HT-29 (cell line): Measurements from ENCODE around the gene ABCB6. TPM values are rescaled to one million over a fixed set of nuclear protein-coding genes. Genes with fewer than 3 reads are reported as not detected.

Experiments
- DNase-seq: peaks from one replicate; pipeline ENCODE4 v3.0.0-alpha.2; 2015; ENCODE audit warnings: low spot score
- total RNA-seq: library from RNA; depleted of rRNA; stranded (reverse); fragments of >200 nt; shearing (Covaris generic); gene quantifications from 2 replicates; pipeline ENCODE4 v1.2.3, GENCODE V29; 2014; rRNA removed

The ABCB6 gene
- total RNA-seq, 1 experiment from 2014 or later, result 33.6 TPM

DNA sequence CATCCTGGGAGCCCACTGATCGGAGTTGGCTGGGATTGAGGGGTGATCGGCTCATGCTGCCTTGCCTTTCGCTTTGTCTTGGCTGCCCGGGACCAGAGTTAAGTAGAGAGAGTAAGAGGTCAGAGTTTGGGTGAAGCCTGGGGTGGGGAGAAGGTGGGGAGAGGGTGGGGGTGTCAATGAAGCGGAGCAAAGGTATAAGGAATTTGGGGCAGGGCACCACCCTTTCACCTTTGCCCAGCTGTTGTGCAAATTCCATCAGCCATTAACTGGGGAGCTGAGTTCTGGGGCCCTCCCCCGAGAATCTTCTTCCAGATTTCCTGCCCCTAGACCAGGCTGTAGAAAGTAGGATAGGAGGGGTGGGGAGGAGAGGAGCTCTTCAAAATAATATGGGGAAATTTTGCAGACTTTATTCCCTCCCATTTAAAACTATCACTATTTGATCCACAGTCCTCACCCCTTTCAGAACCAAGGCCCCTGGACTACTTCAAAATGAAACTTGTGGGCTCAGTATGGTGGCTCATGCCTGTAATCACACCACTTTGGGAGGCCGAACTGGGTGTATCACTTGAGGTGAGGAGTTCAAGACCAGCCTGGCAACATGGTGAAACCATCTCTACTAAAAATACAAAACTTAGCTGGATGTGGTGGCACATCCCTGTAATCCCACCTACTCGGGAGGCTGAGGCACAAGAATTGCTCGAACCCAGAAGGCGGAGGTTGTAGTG, 48.7 kb downstream of the ABCB6 start, which contains the start of gene SLC23A3:
Gene SLC23A3 (minus strand): TSS at position 100 of the 725 bp plus-strand sequence. CDS start 45 bp downstream, at position 55.
- DNase-seq, result peak; percentile 57

GRCh38 chr2:219168932-219169331, 49.8 kb downstream of the ABCB6 start:
- no peak for DNase-seq

DNA sequence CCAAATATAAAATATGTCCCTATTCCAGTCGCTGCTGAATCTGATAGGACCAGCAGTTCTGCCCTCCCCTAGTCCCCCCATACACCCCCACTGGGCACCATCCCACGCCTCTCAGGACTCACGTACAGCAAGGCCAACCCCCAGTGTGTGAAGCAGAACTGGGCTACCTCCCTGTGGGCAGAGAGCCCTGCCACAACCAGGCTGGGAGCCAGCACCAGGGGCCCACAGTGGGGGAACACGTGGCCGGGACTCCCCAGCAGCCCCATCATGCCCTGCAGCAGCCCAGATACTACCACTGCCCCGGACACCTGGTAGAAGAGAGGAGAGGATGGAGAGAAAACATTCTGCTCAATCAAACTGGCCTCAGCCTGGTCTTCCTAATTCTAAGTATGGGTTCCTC, 50.2 kb downstream of the ABCB6 start:
- no peak for DNase-seq

GRCh38 chr2:219167997-219168396, 50.8 kb downstream of the ABCB6 start:
- DNase-seq, result no peak

DNA sequence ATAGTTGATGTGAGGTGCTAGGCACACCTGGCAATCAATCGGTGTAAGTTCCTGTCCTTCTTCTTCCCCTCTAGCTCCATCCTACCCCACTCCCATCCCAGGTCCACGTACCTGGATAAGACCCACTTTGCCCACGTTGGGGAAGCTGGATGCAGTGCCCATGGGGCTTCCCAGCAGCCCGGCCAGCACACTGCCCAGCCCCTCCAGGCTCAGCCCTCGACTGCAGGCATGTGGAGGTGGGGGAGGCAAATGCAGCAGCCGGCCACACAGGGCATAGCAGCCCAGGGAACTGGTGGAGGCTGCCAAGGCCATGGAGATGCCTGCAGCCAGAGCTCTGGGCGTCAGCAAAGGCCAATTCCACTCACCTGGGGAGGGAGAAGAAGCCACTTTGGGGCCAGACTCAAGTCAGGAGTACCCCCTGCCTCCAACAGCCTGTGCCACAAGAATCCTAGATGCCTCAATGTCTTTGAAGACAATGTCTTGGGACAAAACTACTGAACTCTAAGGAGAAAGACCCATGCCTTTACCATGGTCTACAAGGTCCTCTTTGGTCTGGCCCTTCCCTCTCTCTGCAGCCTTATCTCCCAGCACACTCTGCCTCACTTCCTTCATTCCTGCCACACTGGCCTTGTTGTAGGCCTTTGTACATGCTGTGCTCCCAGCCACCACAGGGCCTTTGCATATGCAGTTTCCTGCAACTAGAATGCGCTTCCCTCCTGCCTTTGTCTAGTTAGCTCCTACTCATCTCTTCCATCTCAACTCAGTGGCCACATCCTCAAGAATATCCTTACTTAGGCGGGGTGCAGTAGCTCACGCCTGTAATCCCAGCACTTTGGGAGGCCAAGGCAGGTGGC, 53.5 kb downstream of the ABCB6 start:
- DNase-seq, result no peak

- no peak for DNase-seq
Measured at GRCh38 chr2:219163156-219163555, 55.6 kb downstream of the ABCB6 start.

DNA sequence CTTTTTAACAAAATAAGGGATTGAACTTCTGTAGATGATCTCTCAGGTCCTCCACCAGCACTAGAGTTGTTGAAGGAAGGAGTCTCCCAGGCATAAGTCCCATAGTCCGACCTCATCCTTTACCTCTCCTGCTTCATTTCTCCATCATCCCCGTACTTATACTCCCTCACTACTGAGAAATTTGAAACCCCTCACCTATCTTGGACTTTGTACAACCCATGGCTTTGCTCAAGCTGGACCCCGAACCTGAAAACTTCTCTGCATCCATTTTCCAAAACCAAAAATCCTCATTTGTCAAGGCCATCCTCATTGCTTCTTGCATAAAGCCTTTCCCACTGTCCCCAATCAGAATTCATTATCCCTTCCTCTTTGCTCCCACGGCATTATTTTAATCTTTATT, 57.7 kb downstream of the ABCB6 start:
- no peak for DNase-seq

- peak; percentile 97 for DNase-seq
Measured at GRCh38 chr2:219160186-219161017, 58.4 kb downstream of the ABCB6 start, which contains the start of gene NHEJ1. Gene NHEJ1 (minus strand): TSS chr2:219160815. CDS start chr2:219158362, 2,453 bp downstream.

Other genes with a start within 250 kb of the ABCB6 start
- gene FEV, start 233.8 kb downstream of the ABCB6 start, total RNA-seq, result not detected in 2 replicates
- gene CRYBA2, start 225.5 kb downstream of the ABCB6 start, total RNA-seq, result not detected in 2 replicates
- gene CFAP65, start 177.4 kb downstream of the ABCB6 start, total RNA-seq, result not detected in 2 replicates
- gene IHH, start 158.0 kb downstream of the ABCB6 start, total RNA-seq, result 12.3 and 13.4 TPM in 2 replicates
- 24.7 and 25.9 TPM in 2 replicates for gene NHEJ1, start 58.1 kb downstream of the ABCB6 start, total RNA-seq
- gene SLC23A3, start 48.9 kb downstream of the ABCB6 start, total RNA-seq, result 5.9 and 9.9 TPM in 2 replicates
- gene CNPPD1, start 42.0 kb downstream of the ABCB6 start, total RNA-seq, result 49.8 and 53.0 TPM in 2 replicates
- 78.5 and 83.9 TPM in 2 replicates for gene RETREG2, start 40.7 kb downstream of the ABCB6 start, total RNA-seq
- gene ZFAND2B, start 12.2 kb downstream of the ABCB6 start, total RNA-seq, result 104 and 116 TPM in 2 replicates
- gene ATG9A, start 10.7 kb upstream of the ABCB6 start, total RNA-seq, result 93.7 and 107 TPM in 2 replicates
- gene ANKZF1, start 10.8 kb upstream of the ABCB6 start, total RNA-seq, result 41.0 and 43.4 TPM in 2 replicates
- 5.5 and 10.0 TPM in 2 replicates for gene GLB1L, start 26.5 kb upstream of the ABCB6 start, total RNA-seq
- gene STK16, start 26.5 kb upstream of the ABCB6 start, total RNA-seq, result 18.3 and 19.9 TPM in 2 replicates
- not detected in 2 replicates for gene TUBA4B, start 34.3 kb upstream of the ABCB6 start, total RNA-seq
- 93.8 and 97.4 TPM in 2 replicates for gene TUBA4A, start 35.0 kb upstream of the ABCB6 start, total RNA-seq
- gene DNAJB2, start 60.4 kb upstream of the ABCB6 start, total RNA-seq, result 43.1 and 51.1 TPM in 2 replicates
- gene PTPRN, start 90.4 kb upstream of the ABCB6 start, total RNA-seq, result not detected in 2 replicates
- not detected in 2 replicates for gene RESP18, start 113.8 kb upstream of the ABCB6 start, total RNA-seq
- gene DNPEP, start 169.0 kb upstream of the ABCB6 start, total RNA-seq, result 155 and 158 TPM in 2 replicates
- 0.63 TPM in 1 of 2 replicates, not detected in the other for gene DES, start 199.4 kb upstream of the ABCB6 start, total RNA-seq
- 6.7 and 8.3 TPM in 2 replicates for gene SPEG, start 215.9 kb upstream of the ABCB6 start, total RNA-seq